LNCaP clone FGC (cell line): ENCODE measurements around the gene OR2A5.
A peak's percentile ranks its signal among the peaks of the same experiment; 100 is the strongest.

Experiments used
- DNase-seq: peaks from one replicate; pipeline ENCODE4 v3.0.0-alpha.2; 2011; ENCODE audit warnings: low read depth
- H3K4me3 ChIP-seq: 2 replicates; pipeline ENCODE4 v1.5.1; 2011; ENCODE audit warnings: mild to moderate bottlenecking, low read depth, low read length, control low read depth
- CTCF ChIP-seq: IDR thresholded peaks from 2 replicates; pipeline ENCODE4 v1.5.1; 2012; ENCODE audit warnings: mild to moderate bottlenecking; ENCODE audit not compliant: control insufficient read depth, insufficient read depth; ENCODE audit errors: extremely low read depth

The OR2A5 gene

GRCh38 chr7:144057954-144058353 is 9.2 kb downstream of the OR2A5 start:
- TF ChIP-seq CTCF: no peak
- H3K4me3 ChIP-seq: no peak overlapping the region
- no peak for DNase-seq

- no peak for DNase-seq
- TF ChIP-seq CTCF: peak; percentile 53
- H3K4me3 ChIP-seq: no peak overlapping the region
Measured at GRCh38 chr7:144063710-144064109, 15.0 kb downstream of the OR2A5 start.

- TF ChIP-seq CTCF: no peak
- DNase-seq: no peak
- H3K4me3 ChIP-seq: no peak within 1 kb of the TSS
Measured at GRCh38 chr7:144069511-144069910, 20.8 kb downstream of the OR2A5 start, which contains the start of gene OR2A25. TSS of gene OR2A25 (plus strand) at chr7:144069811. CDS start at chr7:144074220, 4,409 bp downstream.

- TF ChIP-seq CTCF: no peak
- no peak for DNase-seq
Measured at GRCh38 chr7:144069953-144070352, 21.2 kb downstream of the OR2A5 start.

GRCh38 chr7:144074374-144074773 is 25.6 kb downstream of the OR2A5 start:
- no peak for TF ChIP-seq CTCF
- no peak for DNase-seq
- no peak overlapping the region for H3K4me3 ChIP-seq

More at GRCh38 chr7:144069953-144070352, 21.2 kb downstream of the OR2A5 start:
- no peak overlapping the region for H3K4me3 ChIP-seq

GRCh38 chr7:144085978-144086377 is 37.2 kb downstream of the OR2A5 start, which contains the start of gene OR2A12:
TSS of gene OR2A12 (plus strand) at chr7:144086278. CDS start at chr7:144095108, 8,830 bp downstream.
- no peak for TF ChIP-seq CTCF
- no peak for DNase-seq
- H3K4me3 ChIP-seq: no peak within 1 kb of the TSS

GRCh38 chr7:144086730-144087129 is 38.0 kb downstream of the OR2A5 start:
- H3K4me3 ChIP-seq: no peak overlapping the region
- no peak for TF ChIP-seq CTCF
- no peak for DNase-seq
